ENCODE measurements around the gene STAMBPL1.

GRCh38 chr10:88949051-88949450 is 69.0 kb downstream of the STAMBPL1 start:
- TF ChIP-seq CTCF (IDR thresholded peaks at IDR 0.05; ENCODE audit: low read depth, low read length): no peak
- TF ChIP-seq EZH2phosphoT487 (IDR thresholded peaks at IDR 0.05; ENCODE audit: low read depth): no peak

Data from OCI-LY3 (cell line).